NOMO-1 treated with dmso at 0.1 percent for 144 hours (cell line): ENCODE data around the gene RAPGEF2.

Experiments used
- DNase-seq: peaks from one replicate; lab custom pipeline; 2025; ENCODE audit not compliant: unreplicated experiment; lab: John Stamatoyannopoulos, UW

RAPGEF2 gene

DNA sequence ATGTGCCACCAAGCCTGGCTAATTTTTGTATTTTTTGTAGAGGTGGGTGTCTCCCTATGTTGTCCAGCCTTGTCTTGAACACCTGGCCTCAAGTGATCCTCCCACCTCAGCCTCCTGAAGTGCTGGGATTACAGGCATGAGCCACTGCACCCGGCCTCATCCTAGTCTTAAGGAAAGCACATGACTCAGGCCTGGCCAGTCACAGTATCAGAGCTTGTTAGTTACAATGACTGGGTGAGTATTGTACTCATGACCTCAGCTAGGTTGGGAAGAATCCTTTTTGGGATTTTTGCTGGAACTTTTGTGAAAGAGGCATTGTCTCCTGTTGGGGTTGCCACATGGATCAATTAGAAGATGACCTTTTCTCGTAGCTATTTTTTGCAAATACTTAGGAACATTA, 292.8 kb downstream of the RAPGEF2 start:
- no peak for DNase-seq

DNA sequence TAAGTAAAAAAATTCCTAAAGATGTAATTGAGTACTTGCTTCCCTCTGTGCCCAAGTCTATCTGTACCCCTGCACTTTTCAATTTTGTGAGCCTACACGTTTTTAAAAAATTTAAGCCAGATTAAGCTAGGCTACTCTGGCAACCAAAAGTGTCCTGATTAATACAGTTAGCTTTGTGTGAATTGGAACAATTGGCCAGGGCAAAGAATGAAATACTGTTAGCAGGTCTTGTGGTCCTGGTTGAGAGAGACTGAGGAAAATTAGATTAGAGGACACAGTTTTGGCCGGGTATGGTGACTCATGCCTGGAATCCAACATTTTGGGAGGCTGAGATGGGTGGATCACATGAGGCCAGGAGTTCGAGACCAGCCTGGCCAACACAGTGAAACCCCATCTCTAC, 293.3 kb downstream of the RAPGEF2 start:
- no peak for DNase-seq

DNA sequence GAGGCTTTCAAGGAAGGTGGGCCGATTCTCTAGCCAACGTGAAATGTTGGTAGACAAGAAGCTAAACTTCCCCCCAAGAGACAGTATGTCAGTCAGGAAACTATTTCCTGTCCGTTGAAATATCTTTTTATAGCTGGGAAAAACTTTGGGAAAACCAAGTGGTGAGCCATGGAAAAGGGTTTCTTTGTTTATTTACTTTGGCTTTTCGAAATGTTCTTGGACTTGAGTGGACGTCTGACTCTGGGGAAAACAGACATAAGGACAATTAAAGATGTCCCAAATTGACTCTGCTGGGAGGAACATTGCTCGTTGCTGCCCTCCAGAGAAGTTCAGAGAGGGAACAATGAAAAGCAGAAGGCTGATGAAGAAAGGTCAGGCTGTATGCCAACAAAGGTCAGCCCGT, 295.4 kb downstream of the RAPGEF2 start:
- no peak for DNase-seq

- DNase-seq: no peak
Observed at GRCh38 chr4:159400558-159401225, 297.8 kb downstream of the RAPGEF2 start.

- DNase-seq: peak; percentile 70
Observed at GRCh38 chr4:159401226-159401712, 298.4 kb downstream of the RAPGEF2 start.

- no peak for DNase-seq
Observed at GRCh38 chr4:159401791-159402380, 299.0 kb downstream of the RAPGEF2 start.
